Upper lobe of left lung (tissue), 6 donors: ENCODE data around the gene GMIP. TPM values are rescaled to one million over a fixed set of nuclear protein-coding genes. Genes with fewer than 3 reads are reported as not detected.

Experiments used
- ATAC-seq, 2 donors: fragments of 200-7000 bp; cut with Tn5 transposase; one replicate each; pipeline ENCODE4 v1.9.1; 2022; ENCODE audit warnings: mild to moderate bottlenecking in 2 of 2, moderate library complexity in 2 of 2; ENCODE audit not compliant: low FRiP score in 2 of 2
- DNase-seq, 2 donors: peaks; one replicate each; pipeline ENCODE4 v3.0.0-alpha.2; 2019 to 2020
- H3K27ac ChIP-seq, 4 donors: fragments of 200-600 bp; sonication (generic); one replicate each; pipeline ENCODE4 v1.5.1; 2016 to 2019
- H3K27me3 ChIP-seq, 4 donors: fragments of 200-600 bp; sonication (generic); one replicate each; pipeline ENCODE4 v1.5.1; 2017 to 2019
- H3K36me3 ChIP-seq, 4 donors: fragments of 200-600 bp; sonication (generic); one replicate each; pipeline ENCODE4 v1.5.1; 2016 to 2019
- H3K4me1 ChIP-seq, 4 donors: fragments of 200-600 bp; sonication (generic); one replicate each; pipeline ENCODE4 v1.5.1; 2018 to 2019
- H3K4me3 ChIP-seq, 4 donors: fragments of 200-600 bp; sonication (generic); one replicate each; pipeline ENCODE4 v1.5.1; 2017 to 2019; ENCODE audit warnings: mild to moderate bottlenecking in 2 of 4, moderate library complexity in 1 of 4
- H3K9me3 ChIP-seq, 4 donors: fragments of 200-600 bp; sonication (generic); one replicate each; pipeline ENCODE4 v1.5.1; 2018 to 2019
- EP300 ChIP-seq, 4 donors: sonication (generic); formaldehyde crosslinking; IDR thresholded peaks; one replicate each; pipeline ENCODE4 v1.5.1; 2017; ENCODE audit warnings: antibody characterized with exemption in 4 of 4, control low read depth in 2 of 4
- POLR2A ChIP-seq, 4 donors: fragments of 450-650 bp; IDR thresholded peaks; one replicate each; pipeline ENCODE4 v1.5.1; 2016 to 2017; ENCODE audit warnings: antibody characterized with exemption in 4 of 4, mild to moderate bottlenecking in 2 of 4
- POLR2AphosphoS5 ChIP-seq, 2 donors: sonication (generic); formaldehyde crosslinking; IDR thresholded peaks; one replicate each; pipeline ENCODE4 v1.5.1; 2017; ENCODE audit warnings: antibody characterized with exemption in 2 of 2
- WGBS, 2 donors: methylation state at CpG; one replicate each; pipeline ENCODE4 v1.1.5; 2017 to 2018; 5-methylcytosine and 5-hydroxymethylcytosine counted together
- total RNA-seq, 6 donors: library from RNA; depleted of rRNA in 4 of 6; stranded (reverse); fragments of >200 nt in 4 of 6; gene quantifications; one replicate each; pipeline versions ENCODE4 v1.1.0 to v1.2.1, GENCODE V29; 2016 to 2021
- TF ChIP-seq, protein P1 (sequence below), 6 experiments: fragments of 450-650 bp in 4 of 6; fragments of 200-600 bp in 2 of 6; sonication (generic) in 2 of 6; IDR thresholded peaks; one replicate each; pipeline ENCODE4 v1.5.1; 2016 to 2019; ENCODE audit warnings: antibody characterized with exemption in 6 of 6
- donor health status: DM: no; HTN: no; CAD: no; lungs with moderate emphysema.
- donor health status: DM: no; HTN: yes; CAD: no; lungs with severe emphysema.

Gene GMIP
- total RNA-seq, 6 donors from 2014 or later: 20.8 to 109 (median 49.1) TPM

DNA sequence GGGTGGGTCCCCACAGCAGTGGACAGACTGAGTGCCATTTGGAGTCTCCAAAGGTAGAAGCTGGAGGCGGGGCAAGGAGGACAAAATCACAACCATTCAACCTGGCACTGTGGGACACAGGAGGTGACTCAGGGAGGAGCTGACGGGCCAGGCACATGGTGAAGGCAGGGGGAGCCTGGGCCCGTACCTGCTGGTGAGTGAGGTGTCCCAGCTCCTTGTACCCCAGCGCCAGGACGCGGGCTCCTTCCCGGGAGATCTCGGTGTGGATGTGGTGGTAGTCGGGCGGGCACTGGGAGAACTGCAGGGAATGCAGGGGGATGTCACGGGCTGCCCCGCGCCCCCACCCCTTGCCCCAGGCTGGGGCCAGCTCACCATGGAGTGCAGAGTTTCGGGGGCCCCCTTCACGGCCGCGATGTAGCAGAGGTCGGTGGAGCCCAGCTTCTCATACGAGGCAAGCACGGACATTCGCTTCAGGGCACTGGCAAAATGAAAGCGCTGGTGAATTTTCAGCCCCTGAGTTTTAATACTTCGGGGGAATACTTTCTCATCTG is 10.2 kb upstream of the GMIP start:
- WGBS, 2 donors: 91 to 95% methylated on average over 13 to 20 of the region's 23 CpGs
- Histone ChIP-seq H3K9me3 (no peaks in the 10 kb centered on the region), H3K27ac (no peak overlapping the region), H3K4me3 (no peak overlapping the region), H3K4me1 (no peaks in the 10 kb centered on the region), H3K27me3 (no peaks in the 10 kb centered on the region), H3K36me3 (peaks cover 53 to 99% (median 97%) of the 10 kb centered on the region in 4 donors)
- DNase-seq: peak in 1 of 2 donors; percentile 71
- TF ChIP-seq EP300 (IDR thresholded peaks at IDR 0.05) (no peak), POLR2AphosphoS5 (IDR thresholded peaks at IDR 0.05) (no peak), POLR2A (IDR thresholded peaks at IDR 0.05) (no peak)
- TF ChIP-seq, protein P1, sequence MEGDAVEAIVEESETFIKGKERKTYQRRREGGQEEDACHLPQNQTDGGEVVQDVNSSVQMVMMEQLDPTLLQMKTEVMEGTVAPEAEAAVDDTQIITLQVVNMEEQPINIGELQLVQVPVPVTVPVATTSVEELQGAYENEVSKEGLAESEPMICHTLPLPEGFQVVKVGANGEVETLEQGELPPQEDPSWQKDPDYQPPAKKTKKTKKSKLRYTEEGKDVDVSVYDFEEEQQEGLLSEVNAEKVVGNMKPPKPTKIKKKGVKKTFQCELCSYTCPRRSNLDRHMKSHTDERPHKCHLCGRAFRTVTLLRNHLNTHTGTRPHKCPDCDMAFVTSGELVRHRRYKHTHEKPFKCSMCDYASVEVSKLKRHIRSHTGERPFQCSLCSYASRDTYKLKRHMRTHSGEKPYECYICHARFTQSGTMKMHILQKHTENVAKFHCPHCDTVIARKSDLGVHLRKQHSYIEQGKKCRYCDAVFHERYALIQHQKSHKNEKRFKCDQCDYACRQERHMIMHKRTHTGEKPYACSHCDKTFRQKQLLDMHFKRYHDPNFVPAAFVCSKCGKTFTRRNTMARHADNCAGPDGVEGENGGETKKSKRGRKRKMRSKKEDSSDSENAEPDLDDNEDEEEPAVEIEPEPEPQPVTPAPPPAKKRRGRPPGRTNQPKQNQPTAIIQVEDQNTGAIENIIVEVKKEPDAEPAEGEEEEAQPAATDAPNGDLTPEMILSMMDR (IDR thresholded peaks at IDR 0.05): no peak
- ATAC-seq: no peak

DNA sequence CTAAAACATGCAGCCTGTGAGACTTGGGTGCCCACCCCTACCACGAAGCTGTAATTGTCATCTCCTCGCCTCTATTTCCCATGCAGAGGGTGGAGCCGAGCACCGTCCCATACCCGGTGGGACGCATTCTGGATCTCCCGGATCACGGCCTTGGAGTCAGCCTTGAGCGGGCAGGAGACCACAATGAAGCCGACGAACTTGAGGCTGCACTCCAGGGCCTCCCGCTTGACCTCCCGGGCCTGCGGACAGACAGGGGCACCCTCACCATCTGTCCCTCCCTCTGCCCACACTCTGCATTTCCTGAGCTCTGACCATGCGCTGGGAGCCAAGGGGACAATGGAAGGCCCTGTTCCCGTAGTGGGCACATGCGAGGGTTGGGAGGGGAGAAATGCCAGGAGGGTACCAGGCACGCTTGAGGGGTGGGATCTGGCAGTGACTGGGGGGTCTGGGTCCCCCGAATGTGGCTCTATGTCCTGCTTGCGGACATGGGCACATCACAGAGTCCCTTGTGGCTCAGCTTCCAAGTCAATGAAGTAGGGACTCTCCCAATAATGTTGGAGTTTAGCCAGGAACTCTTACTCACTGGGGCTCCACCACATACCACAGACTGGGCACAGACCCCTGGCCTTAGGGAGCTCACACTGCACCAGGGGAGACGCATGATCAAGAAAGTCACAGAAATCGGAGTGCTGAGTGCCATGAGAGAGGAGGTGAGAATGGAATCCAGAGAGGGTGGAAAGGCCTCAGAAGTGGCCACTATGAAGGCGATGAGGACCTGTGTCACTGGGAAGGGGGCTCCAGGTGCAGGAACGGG is 9.2 kb upstream of the GMIP start:
- Histone ChIP-seq H3K4me1 (no peaks in the 10 kb centered on the region), H3K36me3 (peaks cover 45 to 95% (median 91%) of the 10 kb centered on the region in 4 donors), H3K27me3 (no peaks in the 10 kb centered on the region), H3K9me3 (no peaks in the 10 kb centered on the region), H3K27ac (no peak overlapping the region), H3K4me3 (no peak overlapping the region)
- ATAC-seq (no peak), DNase-seq (peak in 1 of 2 donors; percentile 56)
- 94 to 99% methylated on average over 17 to 24 of the region's 24 CpGs for WGBS, 2 donors
- TF ChIP-seq EP300 (IDR thresholded peaks at IDR 0.05) (no peak), POLR2A (IDR thresholded peaks at IDR 0.05) (no peak), POLR2AphosphoS5 (IDR thresholded peaks at IDR 0.05) (no peak)
- TF ChIP-seq, protein P1 (IDR thresholded peaks at IDR 0.05): no peak

DNA sequence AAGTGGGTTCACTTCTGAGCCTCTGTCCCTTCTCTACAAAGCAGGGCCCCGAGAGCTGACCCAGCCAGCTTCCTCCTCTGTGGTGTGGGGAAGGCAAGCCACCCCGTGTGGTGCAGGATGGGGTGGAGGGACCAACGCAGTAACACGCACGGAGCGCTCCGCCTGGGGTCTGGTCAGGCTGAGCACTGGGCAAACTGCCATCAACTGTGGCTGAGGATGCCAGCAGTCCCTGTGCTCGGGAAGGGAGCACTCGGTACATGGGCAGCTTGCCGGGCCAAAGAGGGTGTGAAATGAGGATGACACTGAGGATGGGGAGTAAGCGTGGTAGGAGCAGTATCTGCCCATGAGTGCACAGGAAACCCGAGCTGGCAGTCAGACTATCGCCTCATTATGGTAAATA is 7.6 kb upstream of the GMIP start:
- WGBS, 2 donors: 78 to 82% methylated on average over 11 to 13 of the region's 13 CpGs
- DNase-seq (peak in 1 of 2 donors; percentile 45), ATAC-seq (no peak)
- H3K9me3 ChIP-seq: no peaks in the 10 kb centered on the region
- H3K27ac ChIP-seq: no peak overlapping the region
- no peak for TF ChIP-seq POLR2AphosphoS5 (IDR thresholded peaks at IDR 0.05)
- no peak for TF ChIP-seq POLR2A (IDR thresholded peaks at IDR 0.05)
- TF ChIP-seq EP300 (IDR thresholded peaks at IDR 0.05): no peak
- TF ChIP-seq, protein P1 (IDR thresholded peaks at IDR 0.05): no peak
- peaks cover 48 to 95% (median 91%) of the 10 kb centered on the region in 4 donors for H3K36me3 ChIP-seq
- no peaks in the 10 kb centered on the region for H3K4me1 ChIP-seq
- no peak overlapping the region for H3K4me3 ChIP-seq
- H3K27me3 ChIP-seq: no peaks in the 10 kb centered on the region

DNA sequence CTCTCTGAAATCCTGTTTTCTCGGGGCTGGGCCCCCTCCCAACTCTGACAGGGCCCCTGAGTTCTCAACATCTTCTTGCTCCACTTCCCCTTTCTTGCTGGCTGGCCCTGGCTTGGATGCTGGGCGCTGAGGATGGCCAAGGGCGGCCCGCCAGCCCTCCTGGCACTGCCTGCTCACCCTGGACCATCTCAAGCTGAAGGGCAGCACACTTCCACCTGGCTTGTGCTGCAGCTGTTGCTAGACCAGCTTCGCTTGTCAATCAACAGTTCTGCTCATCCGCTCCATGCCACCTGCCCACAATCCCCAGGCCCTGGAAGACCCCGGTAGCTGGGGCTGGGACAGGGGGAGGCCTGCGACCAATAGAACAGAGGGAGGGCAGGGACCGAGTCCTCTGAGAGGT is 6.9 kb upstream of the GMIP start:
- Histone ChIP-seq H3K27ac (no peak overlapping the region), H3K36me3 (peaks cover 45 to 95% (median 91%) of the 10 kb centered on the region in 4 donors), H3K27me3 (no peaks in the 10 kb centered on the region), H3K4me1 (no peaks in the 10 kb centered on the region), H3K4me3 (no peak overlapping the region), H3K9me3 (no peaks in the 10 kb centered on the region)
- DNase-seq: peak in 1 of 2 donors; percentile 59
- ATAC-seq: no peak
- TF ChIP-seq POLR2AphosphoS5 (IDR thresholded peaks at IDR 0.05) (no peak), EP300 (IDR thresholded peaks at IDR 0.05) (no peak), POLR2A (IDR thresholded peaks at IDR 0.05) (no peak)
- TF ChIP-seq, protein P1 (IDR thresholded peaks at IDR 0.05): no peak
- WGBS, 2 donors: 88 to 92% methylated on average over 5 to 7 of the region's 9 CpGs
